ENCODE data around the gene ADAMTS19.
"Not testable (repeated sequence)": the region's sequence is repeated elsewhere in the genome, so short reads cannot be mapped to it uniquely, and the experiment has no call there.

Gene ADAMTS19, protein sequence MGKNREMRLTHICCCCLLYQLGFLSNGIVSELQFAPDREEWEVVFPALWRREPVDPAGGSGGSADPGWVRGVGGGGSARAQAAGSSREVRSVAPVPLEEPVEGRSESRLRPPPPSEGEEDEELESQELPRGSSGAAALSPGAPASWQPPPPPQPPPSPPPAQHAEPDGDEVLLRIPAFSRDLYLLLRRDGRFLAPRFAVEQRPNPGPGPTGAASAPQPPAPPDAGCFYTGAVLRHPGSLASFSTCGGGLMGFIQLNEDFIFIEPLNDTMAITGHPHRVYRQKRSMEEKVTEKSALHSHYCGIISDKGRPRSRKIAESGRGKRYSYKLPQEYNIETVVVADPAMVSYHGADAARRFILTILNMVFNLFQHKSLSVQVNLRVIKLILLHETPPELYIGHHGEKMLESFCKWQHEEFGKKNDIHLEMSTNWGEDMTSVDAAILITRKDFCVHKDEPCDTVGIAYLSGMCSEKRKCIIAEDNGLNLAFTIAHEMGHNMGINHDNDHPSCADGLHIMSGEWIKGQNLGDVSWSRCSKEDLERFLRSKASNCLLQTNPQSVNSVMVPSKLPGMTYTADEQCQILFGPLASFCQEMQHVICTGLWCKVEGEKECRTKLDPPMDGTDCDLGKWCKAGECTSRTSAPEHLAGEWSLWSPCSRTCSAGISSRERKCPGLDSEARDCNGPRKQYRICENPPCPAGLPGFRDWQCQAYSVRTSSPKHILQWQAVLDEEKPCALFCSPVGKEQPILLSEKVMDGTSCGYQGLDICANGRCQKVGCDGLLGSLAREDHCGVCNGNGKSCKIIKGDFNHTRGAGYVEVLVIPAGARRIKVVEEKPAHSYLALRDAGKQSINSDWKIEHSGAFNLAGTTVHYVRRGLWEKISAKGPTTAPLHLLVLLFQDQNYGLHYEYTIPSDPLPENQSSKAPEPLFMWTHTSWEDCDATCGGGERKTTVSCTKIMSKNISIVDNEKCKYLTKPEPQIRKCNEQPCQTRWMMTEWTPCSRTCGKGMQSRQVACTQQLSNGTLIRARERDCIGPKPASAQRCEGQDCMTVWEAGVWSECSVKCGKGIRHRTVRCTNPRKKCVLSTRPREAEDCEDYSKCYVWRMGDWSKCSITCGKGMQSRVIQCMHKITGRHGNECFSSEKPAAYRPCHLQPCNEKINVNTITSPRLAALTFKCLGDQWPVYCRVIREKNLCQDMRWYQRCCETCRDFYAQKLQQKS

DNA sequence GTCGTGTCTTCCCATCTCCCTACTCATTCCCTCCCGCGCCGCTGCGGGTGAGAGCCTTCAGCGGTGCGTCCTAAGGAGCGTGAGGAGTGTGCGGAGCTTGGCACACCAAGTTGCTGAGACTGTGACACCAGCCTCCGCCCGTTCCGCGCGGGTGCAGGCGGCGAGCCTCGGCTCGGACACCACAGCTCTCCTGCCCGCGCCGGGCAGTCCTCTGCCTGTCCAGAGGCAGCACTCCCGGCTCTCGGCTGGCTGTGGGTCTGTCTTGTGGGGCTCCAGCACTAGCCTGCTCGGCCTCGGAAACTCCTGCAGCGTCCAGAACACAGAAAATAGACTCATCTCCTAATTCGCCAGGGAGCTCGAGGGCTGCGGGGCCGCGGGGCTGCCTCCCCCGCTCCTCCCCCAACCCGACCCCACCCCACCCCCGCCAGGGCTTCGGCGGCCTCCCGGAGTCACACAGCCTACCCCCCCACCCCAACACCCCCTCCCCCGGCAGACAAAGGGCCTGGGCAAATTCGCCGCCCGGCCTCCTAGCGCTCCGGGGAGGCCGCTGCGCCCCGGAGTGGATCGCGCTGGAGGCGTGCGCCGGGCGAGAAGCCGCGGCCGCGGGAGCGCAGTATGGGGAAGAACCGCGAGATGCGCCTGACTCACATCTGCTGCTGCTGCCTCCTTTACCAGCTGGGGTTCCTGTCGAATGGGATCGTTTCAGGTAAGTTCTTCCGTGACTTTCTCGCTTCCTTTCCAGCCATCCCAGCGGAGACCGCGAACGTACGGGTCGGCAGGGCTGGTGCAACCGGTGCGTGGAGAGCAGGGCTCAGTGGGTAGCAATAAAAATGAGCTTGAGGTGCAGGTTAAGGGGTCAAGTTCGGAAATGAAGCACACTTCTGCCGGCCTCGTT is at the start of gene ADAMTS19:
Gene ADAMTS19, plus strand, starts transcription at position 522 of the 895 bp plus-strand sequence. Its CDS starts 94 bp downstream, at position 616.
- no peak for DNase-seq

DNA sequence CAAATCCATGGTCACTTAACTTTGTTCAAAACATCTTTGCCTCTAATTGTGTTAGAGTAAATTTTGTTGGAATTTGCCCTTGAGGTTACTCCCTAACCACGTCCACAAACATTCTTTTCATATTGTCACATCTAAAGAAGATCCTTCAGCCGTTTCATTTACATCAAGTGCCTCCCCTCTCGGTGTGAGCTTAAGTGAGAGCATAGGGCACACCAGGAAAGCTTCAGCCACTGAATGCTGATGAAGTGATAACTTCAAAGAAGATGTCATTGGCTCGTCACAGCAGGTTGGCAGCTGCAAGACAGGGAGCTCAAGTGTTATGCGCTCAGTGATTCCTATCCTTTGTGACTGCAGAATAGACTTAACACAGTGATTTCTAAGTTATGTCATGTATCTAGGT is 49.6 kb upstream of the ADAMTS19 start:
- no peak for DNase-seq

DNA sequence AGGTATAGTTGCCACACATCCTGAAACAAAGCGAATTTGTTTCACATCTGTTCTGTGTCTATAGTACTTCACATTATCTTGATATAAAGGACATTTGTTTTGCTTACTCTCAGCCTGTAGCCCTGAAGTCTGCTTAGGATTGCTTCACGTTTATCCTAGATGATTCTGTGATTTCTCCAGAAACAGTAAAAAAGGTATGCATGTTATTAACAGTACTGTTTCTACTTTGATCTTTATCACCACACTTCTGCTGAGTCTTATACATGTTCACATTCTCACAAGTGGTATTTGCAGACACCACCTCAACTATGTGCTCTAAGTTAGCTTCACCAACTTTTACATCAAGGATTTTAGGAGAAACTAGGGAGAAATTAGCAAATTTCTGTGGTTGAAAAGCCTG is 47.4 kb upstream of the ADAMTS19 start:
- DNase-seq = no peak

DNA sequence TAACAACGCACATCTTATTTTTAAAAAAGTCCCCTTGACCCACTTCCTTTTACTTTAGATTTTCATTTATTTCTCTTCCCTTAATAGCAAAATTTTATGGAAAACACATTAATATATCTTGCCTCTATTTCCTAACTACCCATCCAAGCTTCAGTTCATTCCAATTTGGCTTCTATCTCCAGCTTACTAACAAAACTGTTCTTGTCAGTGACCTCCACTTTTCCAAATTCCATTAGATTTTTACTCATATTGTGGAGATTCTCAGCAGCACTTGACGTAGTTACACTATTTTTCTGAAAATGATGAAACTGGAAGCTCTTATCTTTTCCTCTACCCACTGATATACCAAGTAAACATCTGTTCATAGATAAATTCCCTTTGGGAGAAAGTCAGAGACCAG is 46.5 kb upstream of the ADAMTS19 start:
- DNase-seq = no peak

DNA sequence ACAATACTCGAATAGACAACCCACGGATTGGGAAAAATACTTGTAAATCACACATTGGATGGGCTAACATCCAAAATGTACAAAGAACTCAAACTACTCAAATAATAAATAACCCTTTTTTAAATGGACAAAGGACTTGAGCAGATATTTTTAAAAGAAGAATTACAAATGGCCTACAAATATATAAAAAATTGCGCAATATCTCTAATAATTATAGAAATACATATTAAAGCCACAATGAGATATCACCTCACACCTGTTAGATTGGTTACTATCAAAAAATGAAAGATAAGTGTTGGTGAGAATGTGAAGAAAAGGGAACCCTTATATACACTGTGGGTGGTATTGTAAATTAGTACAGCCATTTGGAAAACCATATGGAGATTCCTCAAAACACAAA is 40.8 kb upstream of the ADAMTS19 start:
- no peak for DNase-seq

DNA sequence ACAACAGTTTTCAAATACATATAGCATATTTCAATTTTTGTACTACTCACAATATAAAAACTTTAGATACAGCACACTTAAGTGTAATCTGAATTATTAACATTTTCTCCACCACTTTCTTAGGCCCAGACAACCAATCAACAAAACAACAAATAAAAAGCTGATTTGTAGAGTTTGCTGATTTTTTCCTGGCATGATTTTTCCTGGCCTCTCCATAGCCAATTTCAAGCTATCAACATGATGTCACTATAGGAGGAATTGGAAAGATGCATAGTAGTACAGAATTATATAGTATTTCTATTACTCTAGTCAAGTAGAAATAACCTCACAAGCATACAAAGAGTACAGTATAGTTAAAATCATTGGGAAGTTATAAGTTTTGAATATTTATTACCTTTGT is 35.1 kb upstream of the ADAMTS19 start:
- no peak for DNase-seq

DNA sequence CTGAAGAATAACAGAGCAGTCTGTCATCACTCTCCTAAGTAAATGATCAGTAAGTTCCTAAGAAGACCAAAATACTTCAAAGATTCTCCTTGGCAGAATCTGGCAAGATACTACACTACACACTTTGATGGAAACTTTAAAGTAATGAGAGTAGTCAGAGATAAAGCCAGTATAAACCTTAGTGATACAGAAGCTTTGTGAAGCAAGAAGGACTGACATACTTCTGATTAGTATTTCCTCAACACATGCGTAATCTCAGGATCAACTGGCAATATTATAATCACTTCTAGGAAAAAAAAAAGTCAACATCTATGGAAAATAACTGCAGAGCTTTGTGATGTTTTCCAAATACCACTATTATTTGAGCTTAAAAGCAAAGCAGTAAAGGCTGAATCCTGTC is 34.0 kb upstream of the ADAMTS19 start:
- no peak for DNase-seq

DNA sequence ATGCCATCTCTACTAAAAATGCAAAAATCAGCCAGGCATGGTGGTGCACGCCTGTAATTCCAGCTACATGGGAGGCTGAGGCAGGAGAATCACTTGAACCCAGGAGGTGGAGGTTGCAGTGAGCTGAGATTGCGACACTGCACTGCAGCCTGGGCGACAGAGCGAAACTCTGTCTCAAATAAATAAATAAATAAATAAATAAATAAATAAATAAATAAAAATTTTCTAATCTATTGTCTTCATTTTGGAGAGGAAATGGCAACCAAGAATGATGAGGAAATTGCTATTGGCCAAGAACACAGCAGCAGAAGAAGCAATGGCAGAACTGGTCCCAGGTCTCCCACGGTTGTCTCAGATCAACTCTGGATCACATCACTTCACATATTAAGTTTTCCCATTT is 31.5 kb upstream of the ADAMTS19 start:
- DNase-seq = not testable (repeated sequence)

DNA sequence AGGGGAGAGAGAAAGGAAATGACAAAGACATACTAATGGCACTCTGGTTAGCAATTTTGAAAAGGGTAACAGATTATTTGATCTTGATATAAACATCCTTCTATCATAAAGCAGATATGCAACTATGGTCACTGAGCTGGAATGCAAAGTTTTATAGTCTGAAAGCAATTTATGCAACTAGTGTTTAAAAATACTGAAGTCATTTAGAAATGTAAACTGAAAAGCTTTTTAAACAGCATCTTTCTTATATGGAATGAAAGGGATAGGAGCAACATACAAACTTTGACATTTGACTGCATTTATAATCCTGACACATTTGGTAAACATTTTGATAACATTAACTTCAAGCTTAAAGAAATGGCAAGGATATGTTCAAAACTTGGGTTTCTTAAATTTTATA is 28.7 kb upstream of the ADAMTS19 start:
- DNase-seq = no peak

DNA sequence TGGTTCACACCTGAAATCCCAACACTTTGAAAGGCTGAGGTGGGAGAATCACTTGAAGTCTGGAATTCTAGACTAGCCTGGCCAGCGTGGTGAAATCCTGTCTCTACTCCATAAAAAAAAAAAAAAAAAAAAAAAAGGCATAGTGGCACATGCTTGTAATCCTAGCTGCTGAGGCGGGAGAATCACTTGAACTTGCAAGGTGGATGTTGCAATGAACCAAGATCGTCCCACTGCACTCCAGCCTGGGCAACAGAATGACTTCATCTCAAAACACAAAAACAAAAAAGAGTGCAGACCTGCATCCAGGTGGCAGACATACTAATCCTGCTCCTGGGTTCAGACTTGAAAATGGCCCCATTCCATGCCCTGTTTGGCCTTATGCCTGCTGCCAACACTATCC is 21.8 kb upstream of the ADAMTS19 start:
- no peak for DNase-seq

DNA sequence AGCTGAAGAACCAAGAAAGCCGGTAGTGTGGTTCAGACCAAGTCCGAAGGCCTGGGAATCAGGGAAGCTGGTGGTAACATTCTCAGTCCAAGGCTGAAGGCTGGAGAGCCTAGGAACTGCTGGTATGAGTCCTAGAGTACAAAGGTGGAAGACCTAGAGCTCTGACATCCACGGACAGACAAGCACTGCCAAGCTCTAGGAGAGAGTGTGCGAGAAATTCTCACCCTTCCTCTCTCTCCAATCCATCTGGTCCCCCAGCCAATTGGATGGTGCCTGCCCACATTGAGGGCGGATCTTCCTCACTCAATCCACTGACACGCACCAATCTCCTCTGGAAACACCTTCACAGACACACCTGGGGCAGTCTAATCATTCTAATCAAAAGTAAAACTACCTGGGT is 19.7 kb upstream of the ADAMTS19 start:
- DNase-seq = no peak

DNA sequence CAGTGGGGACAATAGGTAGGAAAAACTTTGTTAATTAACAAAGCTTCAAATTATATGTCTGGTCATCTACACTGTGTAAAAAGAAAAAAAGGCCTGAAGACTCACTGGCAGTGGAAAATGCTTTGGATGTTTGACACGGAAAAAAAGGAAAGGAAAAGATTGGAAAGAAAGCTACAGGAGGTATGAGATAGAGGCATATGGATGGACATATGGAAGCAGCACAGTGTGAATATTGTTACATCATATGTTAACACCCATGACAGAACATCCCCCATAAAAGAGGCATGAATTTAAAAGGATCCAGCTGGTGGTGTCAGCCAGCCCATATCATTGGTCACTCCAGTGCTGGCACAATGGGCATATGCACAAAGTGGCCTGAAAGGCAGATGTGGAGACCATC is 19.0 kb upstream of the ADAMTS19 start:
- DNase-seq = no peak

DNA sequence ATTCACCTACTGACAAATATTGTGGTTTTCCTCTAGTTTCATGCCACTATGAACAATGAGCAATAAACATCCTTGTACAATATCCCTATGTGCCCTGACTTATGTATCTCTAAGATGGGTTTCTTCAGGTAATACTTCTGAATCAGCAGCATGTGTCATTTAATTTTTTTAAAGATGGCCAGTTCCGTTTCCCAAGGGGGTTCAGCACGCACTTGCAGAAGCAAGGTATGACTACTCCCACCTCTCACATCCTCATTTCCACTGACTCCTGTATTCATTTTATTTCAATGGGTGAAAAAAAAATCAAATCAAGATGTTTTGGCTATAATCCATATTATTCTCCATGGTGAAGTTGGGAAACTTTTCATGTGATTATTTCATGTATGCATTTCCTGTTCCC is 14.7 kb upstream of the ADAMTS19 start:
- DNase-seq = no peak

DNA sequence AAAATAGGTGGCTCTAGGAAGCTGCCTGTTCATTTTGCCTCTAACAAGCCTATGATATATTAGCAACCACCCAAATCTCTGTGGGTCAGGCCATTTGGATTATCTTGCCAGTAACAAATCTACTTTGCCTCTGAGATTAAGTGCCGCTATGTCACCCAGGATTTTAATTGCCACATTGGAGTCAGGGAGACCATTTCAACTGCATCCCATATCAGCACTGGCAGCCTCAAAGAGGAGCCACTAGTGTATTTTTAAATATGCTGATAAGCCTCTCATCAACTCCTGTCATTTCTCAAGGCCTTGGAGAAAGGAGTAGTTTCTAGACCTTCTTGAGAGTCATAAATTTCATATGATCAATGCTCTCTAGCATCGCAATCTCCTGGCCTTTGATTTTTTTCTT is 12.1 kb upstream of the ADAMTS19 start:
- DNase-seq = no peak

DNA sequence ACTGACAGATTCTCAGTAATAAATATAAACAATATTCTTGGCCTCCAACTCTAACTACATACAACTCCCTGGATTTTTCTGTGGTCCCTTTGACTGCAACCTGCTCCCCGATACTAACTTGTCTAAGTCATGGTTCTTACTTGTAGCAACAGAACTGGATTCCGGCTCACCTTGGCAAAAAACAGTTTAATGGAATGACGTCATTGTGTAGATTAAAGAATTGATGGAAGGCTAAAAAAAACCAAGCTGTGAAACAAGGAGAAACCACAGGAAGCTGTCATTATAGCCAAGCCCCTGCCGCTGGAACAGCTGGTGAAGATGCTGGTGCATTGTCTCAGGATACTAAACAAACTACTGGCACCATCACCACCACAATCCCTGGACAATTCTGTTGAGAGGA is 11.4 kb upstream of the ADAMTS19 start:
- no peak for DNase-seq

DNA sequence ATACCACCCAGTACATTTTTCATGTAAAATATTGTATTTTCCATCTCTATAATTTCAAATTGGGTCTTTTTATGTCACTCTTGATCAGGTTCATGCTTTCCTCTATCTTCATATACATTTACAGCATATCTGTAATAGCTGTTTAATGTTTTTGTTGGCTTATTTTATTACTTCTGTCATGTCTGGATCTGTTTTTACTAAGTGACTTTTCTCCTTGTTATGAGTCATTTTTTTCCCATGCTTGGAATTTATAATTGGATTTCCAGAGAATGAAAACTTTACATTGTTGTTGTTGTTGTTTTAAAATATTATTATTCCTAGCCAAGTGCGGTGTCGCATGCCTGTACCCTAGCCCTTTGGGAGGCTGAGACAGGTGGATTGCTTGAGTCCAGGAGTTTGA is 5.6 kb upstream of the ADAMTS19 start:
- DNase-seq = no peak

DNA sequence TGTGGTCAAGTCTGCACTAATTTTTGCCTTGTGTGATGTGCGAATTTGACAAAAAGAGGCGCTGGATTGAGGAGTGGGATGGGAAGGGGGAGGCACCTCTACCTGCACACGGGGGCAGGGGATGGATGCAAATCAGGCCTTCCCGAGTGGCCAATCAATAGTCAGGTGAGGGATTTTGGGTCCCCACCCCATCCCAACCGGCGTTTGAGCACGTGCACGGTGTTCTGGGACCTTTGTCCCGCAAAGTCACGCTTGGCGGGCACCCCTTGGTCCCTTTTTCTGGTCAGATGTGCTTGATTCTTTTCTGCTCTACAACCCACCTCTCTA is 685 bp upstream of the ADAMTS19 start:
- DNase-seq = no peak

DNA sequence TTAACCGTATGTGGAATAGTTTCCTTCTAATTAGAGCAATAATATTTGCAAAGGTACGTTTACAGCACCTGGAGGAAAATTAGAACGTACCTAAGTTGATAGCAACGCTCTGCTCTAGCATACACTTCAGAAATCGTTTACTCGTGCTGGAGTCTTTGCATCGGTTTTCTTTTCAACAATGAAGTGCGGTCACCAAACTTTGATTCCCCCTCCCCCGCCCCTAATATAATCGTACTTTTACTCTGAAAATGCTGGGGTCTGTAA is 506 bp downstream of the ADAMTS19 start:
- no peak for DNase-seq

DNA sequence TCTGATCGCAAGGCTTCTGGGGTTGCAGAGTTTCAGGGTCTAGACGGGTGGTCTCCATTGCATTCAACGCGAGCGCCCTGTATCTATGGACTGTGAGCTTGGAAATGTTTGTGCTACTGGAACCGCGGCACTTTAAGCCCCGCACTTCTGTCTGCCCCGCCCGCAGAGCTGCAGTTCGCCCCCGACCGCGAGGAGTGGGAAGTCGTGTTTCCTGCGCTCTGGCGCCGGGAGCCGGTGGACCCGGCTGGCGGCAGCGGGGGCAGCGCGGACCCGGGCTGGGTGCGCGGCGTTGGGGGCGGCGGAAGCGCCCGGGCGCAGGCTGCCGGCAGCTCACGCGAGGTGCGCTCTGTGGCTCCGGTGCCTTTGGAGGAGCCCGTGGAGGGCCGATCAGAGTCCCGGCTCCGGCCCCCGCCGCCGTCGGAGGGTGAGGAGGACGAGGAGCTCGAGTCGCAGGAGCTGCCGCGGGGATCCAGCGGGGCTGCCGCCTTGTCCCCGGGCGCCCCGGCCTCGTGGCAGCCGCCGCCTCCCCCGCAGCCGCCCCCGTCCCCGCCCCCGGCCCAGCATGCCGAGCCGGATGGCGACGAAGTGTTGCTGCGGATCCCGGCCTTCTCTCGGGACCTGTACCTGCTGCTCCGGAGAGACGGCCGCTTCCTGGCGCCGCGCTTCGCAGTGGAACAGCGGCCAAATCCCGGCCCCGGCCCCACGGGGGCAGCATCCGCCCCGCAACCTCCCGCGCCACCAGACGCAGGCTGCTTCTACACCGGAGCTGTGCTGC is 1.0 kb downstream of the ADAMTS19 start:
- no peak for DNase-seq

DNA sequence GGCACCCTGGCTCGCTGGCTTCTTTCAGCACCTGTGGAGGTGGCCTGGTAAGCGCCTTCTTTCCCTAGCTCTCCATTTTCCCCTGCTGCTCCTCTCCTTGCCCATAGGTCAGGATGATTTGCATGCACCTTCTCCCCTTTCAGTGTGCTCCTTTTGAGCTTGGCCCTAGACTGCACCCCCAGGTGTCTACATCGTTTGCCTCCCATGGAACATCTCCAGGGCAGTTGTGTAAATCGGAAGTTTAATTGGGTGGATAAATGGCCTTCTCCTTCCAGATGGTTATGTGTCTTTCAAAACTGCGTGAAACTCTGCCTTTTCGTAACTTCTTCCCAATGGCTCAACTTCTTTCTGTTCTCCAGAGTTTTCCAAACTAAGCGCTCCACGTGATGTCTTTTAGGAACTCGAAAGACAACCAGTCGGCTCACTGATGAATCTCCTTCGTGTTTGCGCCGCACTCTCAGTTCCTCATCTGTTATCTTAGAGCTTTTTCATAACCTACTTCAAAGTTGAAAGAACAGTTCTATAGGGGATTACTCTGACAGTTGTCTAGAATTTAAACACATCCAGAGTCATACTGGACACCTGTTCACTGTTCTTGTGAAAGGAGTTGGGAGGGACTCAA is 1.7 kb downstream of the ADAMTS19 start:
- no peak for DNase-seq

DNA sequence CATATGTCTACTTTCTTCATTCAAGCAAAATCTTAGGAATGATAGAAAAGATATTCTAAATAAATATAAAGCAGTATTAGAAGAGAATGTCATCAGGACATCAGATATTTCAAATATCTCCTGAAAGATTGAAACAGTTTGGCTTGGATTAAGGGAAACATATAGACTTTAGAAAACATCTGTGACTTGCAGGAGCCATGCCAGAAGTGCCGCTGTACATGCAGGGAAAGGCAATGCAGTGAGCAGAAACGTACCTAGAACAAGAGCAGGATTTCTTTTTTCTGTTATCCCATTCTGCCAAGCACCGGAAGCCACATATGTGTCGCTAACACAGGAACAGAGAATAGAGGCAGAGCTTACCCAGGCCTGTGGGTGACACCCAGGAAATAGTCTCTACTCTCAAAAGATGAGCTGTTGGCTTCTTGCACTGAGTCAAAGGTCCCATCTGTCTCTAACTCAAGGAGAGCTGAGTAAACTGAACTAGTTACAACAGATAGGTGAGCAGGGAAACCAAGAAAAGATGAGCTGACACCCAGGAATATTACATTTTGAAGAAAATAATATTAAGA is 5.8 kb downstream of the ADAMTS19 start:
- DNase-seq = no peak

Data from cerebellar nuclear complex (tissue), 1 donor.